NCI-H69 (cell line): ENCODE results near the gene CRYZL1.
A peak's percentile ranks its signal among the peaks of the same experiment; 100 is the strongest.

Experiments
- DNase-seq: peaks from one replicate; lab custom pipeline; 2025; lab: John Stamatoyannopoulos, UW

CRYZL1 gene

GRCh38 chr21:33541105-33541711 lies 100.3 kb downstream of the CRYZL1 start:
- DNase-seq = peak; percentile 68

DNA sequence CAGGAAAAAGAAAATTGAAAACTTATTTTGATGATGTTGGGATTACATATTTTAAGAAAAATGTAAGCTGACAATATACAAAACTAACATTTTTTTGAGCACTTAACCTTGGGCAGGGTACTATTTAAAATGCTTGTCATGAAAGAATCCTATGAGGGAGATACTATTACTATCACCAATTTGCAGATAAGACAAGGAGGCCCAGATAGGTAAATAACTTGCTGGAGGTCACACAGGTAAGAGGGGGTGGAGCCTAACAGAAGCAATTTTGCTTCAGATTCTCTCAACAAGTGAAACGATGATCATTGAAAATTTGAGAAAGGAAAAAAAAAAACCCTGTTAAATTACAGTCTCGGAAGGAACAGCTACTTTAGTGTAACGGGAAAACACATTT lies 100.8 kb downstream of the CRYZL1 start:
- DNase-seq = peak; percentile 19

DNA sequence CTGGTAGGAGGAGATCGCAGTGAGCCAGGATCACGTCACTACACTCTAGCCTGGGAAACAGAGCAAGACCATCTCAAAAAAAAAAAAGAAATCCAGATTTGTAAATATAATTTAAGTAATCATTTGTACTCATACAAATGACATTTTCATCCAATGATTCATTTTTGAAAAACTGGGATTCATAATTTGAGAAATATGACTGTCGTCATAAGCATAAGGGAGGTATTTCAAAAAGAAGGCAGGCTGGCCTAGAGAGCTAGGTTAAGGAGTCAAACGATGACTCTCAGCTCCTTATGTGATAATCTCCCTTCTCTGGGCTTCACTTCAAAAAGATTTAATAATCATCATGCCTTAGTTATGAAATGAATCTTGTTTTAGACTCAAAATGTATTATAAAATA lies 101.9 kb downstream of the CRYZL1 start:
- no peak for DNase-seq
